ENCODE data around the gene MYOF.

GRCh38 chr10:93451244-93451947 is 30.7 kb downstream of the MYOF start:
- no peak for TF ChIP-seq EZH2 (IDR thresholded peaks at IDR 0.05; ENCODE audit: low read length, missing control alignments)
- TF ChIP-seq, protein P1, sequence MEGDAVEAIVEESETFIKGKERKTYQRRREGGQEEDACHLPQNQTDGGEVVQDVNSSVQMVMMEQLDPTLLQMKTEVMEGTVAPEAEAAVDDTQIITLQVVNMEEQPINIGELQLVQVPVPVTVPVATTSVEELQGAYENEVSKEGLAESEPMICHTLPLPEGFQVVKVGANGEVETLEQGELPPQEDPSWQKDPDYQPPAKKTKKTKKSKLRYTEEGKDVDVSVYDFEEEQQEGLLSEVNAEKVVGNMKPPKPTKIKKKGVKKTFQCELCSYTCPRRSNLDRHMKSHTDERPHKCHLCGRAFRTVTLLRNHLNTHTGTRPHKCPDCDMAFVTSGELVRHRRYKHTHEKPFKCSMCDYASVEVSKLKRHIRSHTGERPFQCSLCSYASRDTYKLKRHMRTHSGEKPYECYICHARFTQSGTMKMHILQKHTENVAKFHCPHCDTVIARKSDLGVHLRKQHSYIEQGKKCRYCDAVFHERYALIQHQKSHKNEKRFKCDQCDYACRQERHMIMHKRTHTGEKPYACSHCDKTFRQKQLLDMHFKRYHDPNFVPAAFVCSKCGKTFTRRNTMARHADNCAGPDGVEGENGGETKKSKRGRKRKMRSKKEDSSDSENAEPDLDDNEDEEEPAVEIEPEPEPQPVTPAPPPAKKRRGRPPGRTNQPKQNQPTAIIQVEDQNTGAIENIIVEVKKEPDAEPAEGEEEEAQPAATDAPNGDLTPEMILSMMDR (conservative IDR thresholded peaks at IDR 0.05 in 1 of 2, IDR thresholded peaks at IDR 0.05 in 1 of 2; ENCODE audit: low read depth in 1 of 2, low read length in 2 of 2): no peak
